Mesendoderm (in vitro differentiated cells): ENCODE data around the gene PTPRJ.

ENCODE experiments used
- DNase-seq: peaks from one replicate; pipeline ENCODE4 v3.0.0; 2013
- H2AK5ac ChIP-seq: 2 replicates; pipeline ENCODE4 v1.6.1; 2013; ENCODE audit warnings: low read length, inconsistent platforms
- H2BK120ac ChIP-seq: 2 replicates; pipeline ENCODE4 v1.6.1; 2013; ENCODE audit warnings: low read depth, mild to moderate bottlenecking, low read length, moderate library complexity, mixed read lengths
- H2BK15ac ChIP-seq: replicated peaks from 2 replicates; pipeline ENCODE4 v1.6.1; 2013; ENCODE audit warnings: low read depth, mild to moderate bottlenecking, moderate library complexity
- H2BK5ac ChIP-seq: 2 replicates; pipeline ENCODE4 v1.6.1; 2013; ENCODE audit warnings: low read length, inconsistent platforms
- H3K18ac ChIP-seq: 2 replicates; pipeline ENCODE4 v1.6.1; 2013; ENCODE audit warnings: mild to moderate bottlenecking, low read length, mixed read lengths
- H3K23ac ChIP-seq: one replicate; pipeline ENCODE4 v1.6.1; 2013; ENCODE audit warnings: low read length
- H3K27ac ChIP-seq: 2 replicates; pipeline ENCODE4 v1.5.1; 2013; ENCODE audit warnings: low read depth, mild to moderate bottlenecking, inconsistent platforms, low read length, moderate library complexity
- H3K27me3 ChIP-seq: 2 replicates; pipeline ENCODE4 v1.6.1; 2013; ENCODE audit warnings: low read length, control low read depth, mild to moderate bottlenecking, inconsistent platforms; ENCODE audit not compliant: insufficient read depth, poor library complexity
- H3K36me3 ChIP-seq: 2 replicates; pipeline ENCODE4 v1.6.1; 2013; ENCODE audit warnings: low read length, inconsistent platforms; ENCODE audit not compliant: control insufficient read depth, insufficient read depth
- H3K4ac ChIP-seq: one replicate; pipeline ENCODE4 v1.6.1; 2013; ENCODE audit warnings: low read depth, mild to moderate bottlenecking, low read length, moderate library complexity
- H3K4me1 ChIP-seq: 2 replicates; pipeline ENCODE4 v1.6.1; 2013; ENCODE audit warnings: low read depth, low read length, inconsistent platforms; ENCODE audit not compliant: control insufficient read depth
- H3K4me2 ChIP-seq: 2 replicates; pipeline ENCODE4 v1.6.1; 2013; ENCODE audit warnings: low read length
- H3K4me3 ChIP-seq: 2 replicates; pipeline ENCODE4 v1.5.1; 2013; ENCODE audit warnings: mild to moderate bottlenecking, low read length
- H3K56ac ChIP-seq: one replicate; pipeline ENCODE4 v1.6.1; 2013; ENCODE audit warnings: low read length
- H3K79me1 ChIP-seq: 2 replicates; pipeline ENCODE4 v1.6.1; 2013; ENCODE audit warnings: low read length, inconsistent platforms
- H3K79me2 ChIP-seq: 2 replicates; pipeline ENCODE4 v1.6.1; 2013; ENCODE audit warnings: mild to moderate bottlenecking, low read length; ENCODE audit not compliant: control insufficient read depth, insufficient read depth
- H3K9ac ChIP-seq: 2 replicates; pipeline ENCODE4 v1.6.1; 2013; ENCODE audit warnings: low read length, inconsistent platforms
- H4K5ac ChIP-seq: one replicate; pipeline ENCODE4 v1.6.1; 2013; ENCODE audit warnings: low read length
- H4K8ac ChIP-seq: one replicate; pipeline ENCODE4 v1.6.1; 2013; ENCODE audit warnings: low read depth, mild to moderate bottlenecking, control low read depth, low read length, moderate library complexity
- WGBS: extraction: QIAGEN DNeasy Blood & Tissue Kit; methylation state at CpG from one replicate; pipeline ENCODE4 v1.1.7; 2013; ENCODE audit warnings: low lambda C conversion rate, missing lambda C conversion rate; ENCODE audit not compliant: insufficient coverage; ENCODE audit errors: extremely low coverage; 5-methylcytosine and 5-hydroxymethylcytosine counted together

PTPRJ gene

DNA sequence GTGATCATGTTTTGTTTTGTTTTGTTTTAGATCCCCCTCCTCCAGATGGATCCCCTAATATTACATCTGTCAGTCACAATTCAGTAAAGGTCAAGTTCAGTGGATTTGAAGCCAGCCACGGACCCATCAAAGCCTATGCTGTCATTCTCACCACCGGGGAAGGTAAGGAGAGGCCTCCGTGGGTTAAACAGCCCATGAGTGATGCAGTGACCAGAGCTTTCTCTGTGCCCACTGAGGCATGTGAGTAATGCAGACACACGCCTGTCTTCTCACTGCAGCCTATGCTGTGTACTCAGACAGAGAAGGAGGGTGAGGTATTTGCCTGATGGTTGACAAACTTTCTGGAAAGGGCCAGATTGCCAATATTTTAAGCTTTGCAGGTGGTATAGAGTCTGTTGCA lies 162.5 kb downstream of the PTPRJ start:
- H3K4me1 ChIP-seq = no peaks in the 10 kb centered on the region
- WGBS = no CpG with 5 or more reads among the region's 4 CpGs
- H3K4me3 ChIP-seq = no peak overlapping the region
- no peaks in the 10 kb centered on the region for H3K79me2 ChIP-seq
- no peak for DNase-seq
- H4K5ac ChIP-seq = no peak overlapping the region
- H3K36me3 ChIP-seq = no peaks in the 10 kb centered on the region
- no peak overlapping the region for H3K27ac ChIP-seq
- no peaks in the 10 kb centered on the region for H3K79me1 ChIP-seq
- no peak overlapping the region for H2BK120ac ChIP-seq
- H2AK5ac ChIP-seq = no peak overlapping the region
- no peaks in the 10 kb centered on the region for H3K27me3 ChIP-seq
- H3K4ac ChIP-seq = no peak overlapping the region
- no peak overlapping the region for H3K23ac ChIP-seq
- no peak overlapping the region for H2BK15ac ChIP-seq
- no peak overlapping the region for H4K8ac ChIP-seq
- no peak overlapping the region for H2BK5ac ChIP-seq
- H3K56ac ChIP-seq = no peak overlapping the region
- no peak overlapping the region for H3K18ac ChIP-seq
- no peak overlapping the region for H3K9ac ChIP-seq
- H3K4me2 ChIP-seq = no peak overlapping the region

- Histone ChIP-seq H3K36me3 (no peaks in the 10 kb centered on the region), H3K4me1 (no peaks in the 10 kb centered on the region), H4K8ac (no peak overlapping the region), H2BK5ac (no peak overlapping the region), H3K56ac (no peak overlapping the region), H3K4me2 (no peak overlapping the region), H3K27me3 (no peaks in the 10 kb centered on the region), H2BK15ac (no peak overlapping the region), H3K4ac (no peak overlapping the region), H3K18ac (no peak overlapping the region), H3K27ac (no peak overlapping the region), H3K79me1 (no peaks in the 10 kb centered on the region), H3K9ac (no peak overlapping the region), H4K5ac (no peak overlapping the region), H3K4me3 (no peak overlapping the region), H3K79me2 (no peaks in the 10 kb centered on the region), H3K23ac (no peak overlapping the region), H2AK5ac (no peak overlapping the region), H2BK120ac (no peak overlapping the region)
- no peak for DNase-seq
- WGBS = no CpG with 5 or more reads among the region's 3 CpGs
Observed at GRCh38 chr11:48148749-48149148, 168.4 kb downstream of the PTPRJ start.

- Histone ChIP-seq H4K8ac (no peak overlapping the region), H3K27ac (no peak overlapping the region), H2BK5ac (no peak overlapping the region), H3K79me1 (no peaks in the 10 kb centered on the region), H3K23ac (no peak overlapping the region), H3K27me3 (no peaks in the 10 kb centered on the region), H3K18ac (no peak overlapping the region), H3K36me3 (no peaks in the 10 kb centered on the region), H4K5ac (no peak overlapping the region), H2AK5ac (no peak overlapping the region), H3K9ac (no peak overlapping the region), H2BK15ac (no peak overlapping the region), H3K4me2 (no peak overlapping the region), H2BK120ac (no peak overlapping the region), H3K4me1 (no peaks in the 10 kb centered on the region), H3K4ac (no peak overlapping the region), H3K56ac (no peak overlapping the region), H3K79me2 (no peaks in the 10 kb centered on the region), H3K4me3 (no peak overlapping the region)
- no CpG with 5 or more reads among the region's 4 CpGs for WGBS
- DNase-seq = no peak
Observed at GRCh38 chr11:48150213-48150612, 169.9 kb downstream of the PTPRJ start.

DNA sequence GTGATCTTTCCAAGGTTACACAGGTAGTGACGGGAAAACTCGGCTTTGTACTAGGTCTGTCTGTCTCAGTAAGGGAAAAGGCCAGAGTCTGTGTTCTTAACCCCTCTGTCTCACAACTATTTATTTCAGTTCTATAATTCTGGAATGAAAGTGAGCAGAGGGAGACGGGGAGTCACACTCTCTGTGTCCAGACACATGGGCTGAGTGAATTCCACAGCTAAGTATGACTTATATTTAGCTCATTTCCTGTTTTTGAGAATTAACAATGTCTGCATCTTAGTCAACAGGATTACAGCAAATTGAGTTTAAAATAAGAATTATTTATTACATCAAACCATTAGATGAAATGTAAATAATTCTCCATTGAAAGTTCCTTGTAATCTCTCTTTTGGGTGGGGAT lies 173.8 kb downstream of the PTPRJ start:
- H3K4me1 ChIP-seq = no peaks in the 10 kb centered on the region
- no peaks in the 10 kb centered on the region for H3K79me1 ChIP-seq
- DNase-seq = no peak
- WGBS = no CpG with 5 or more reads among the region's 3 CpGs
- no peak overlapping the region for H3K4me2 ChIP-seq
- no peak overlapping the region for H2AK5ac ChIP-seq
- no peak overlapping the region for H4K5ac ChIP-seq
- no peak overlapping the region for H2BK5ac ChIP-seq
- H3K23ac ChIP-seq = no peak overlapping the region
- no peak overlapping the region for H3K4me3 ChIP-seq
- H2BK120ac ChIP-seq = no peak overlapping the region
- H2BK15ac ChIP-seq = no peak overlapping the region
- no peaks in the 10 kb centered on the region for H3K36me3 ChIP-seq
- no peaks in the 10 kb centered on the region for H3K79me2 ChIP-seq
- no peak overlapping the region for H3K4ac ChIP-seq
- H3K18ac ChIP-seq = no peak overlapping the region
- H3K56ac ChIP-seq = no peak overlapping the region
- no peaks in the 10 kb centered on the region for H3K27me3 ChIP-seq
- no peak overlapping the region for H3K27ac ChIP-seq
- H3K9ac ChIP-seq = no peak overlapping the region
- no peak overlapping the region for H4K8ac ChIP-seq

DNA sequence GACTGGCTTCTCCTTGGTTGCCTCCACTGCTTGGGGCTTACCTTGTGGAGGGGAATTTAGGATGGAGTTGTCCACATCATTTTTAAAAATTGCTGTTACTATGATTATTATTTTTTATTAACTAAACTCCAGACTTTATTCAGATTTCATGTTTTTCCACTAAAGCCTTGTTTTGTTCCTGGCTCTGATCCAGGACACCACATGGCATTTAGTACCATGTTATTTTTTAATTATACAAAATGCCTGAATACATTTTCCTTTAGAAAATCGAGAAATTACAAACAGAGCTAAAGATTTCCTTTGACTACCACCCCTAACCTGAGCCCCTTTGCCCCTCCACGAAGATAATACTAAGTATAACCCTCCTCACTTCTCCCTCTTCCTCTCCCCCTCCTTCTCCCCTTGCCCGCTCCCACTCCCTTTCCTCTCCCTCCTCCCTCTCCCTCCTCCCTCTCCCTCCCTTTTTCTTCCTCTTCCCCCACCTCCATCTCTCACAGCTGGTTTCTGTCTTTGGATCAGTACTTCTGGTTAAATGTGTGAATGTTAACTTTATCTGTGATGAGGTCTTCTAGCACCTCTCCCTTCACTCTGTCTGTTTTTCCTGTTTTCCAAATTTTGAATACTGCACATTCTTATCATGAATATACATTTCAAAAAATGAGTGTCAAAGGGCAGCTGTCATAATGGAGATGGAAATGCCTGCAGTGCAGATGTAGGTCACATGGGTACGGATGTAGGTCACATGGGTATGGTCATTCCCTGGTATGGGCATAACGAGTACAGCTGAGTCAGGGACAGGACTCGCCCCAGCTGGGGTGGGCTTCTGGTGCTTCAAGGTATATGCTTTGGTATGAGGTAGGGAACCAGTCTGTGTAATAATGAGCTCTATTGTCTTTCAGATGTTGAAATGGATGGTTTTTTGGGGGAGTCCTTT lies 181.9 kb downstream of the PTPRJ start:
- Histone ChIP-seq H3K4me3 (no peak overlapping the region), H3K4me1 (no peaks in the 10 kb centered on the region), H3K9ac (no peak overlapping the region), H3K79me2 (no peaks in the 10 kb centered on the region), H3K27ac (no peak overlapping the region), H2BK15ac (no peak overlapping the region), H3K18ac (no peak overlapping the region), H3K79me1 (no peaks in the 10 kb centered on the region), H3K56ac (no peak overlapping the region), H4K8ac (no peak overlapping the region), H3K23ac (no peak overlapping the region), H2BK5ac (no peak overlapping the region), H3K27me3 (no peaks in the 10 kb centered on the region), H2AK5ac (no peak overlapping the region), H3K36me3 (no peaks in the 10 kb centered on the region), H2BK120ac (no peak overlapping the region), H4K5ac (no peak overlapping the region), H3K4me2 (no peak overlapping the region), H3K4ac (no peak overlapping the region)
- no CpG with 5 or more reads among the region's 6 CpGs for WGBS
- DNase-seq = no peak

- no peaks in the 10 kb centered on the region for H3K27me3 ChIP-seq
- H3K36me3 ChIP-seq = no peaks in the 10 kb centered on the region
- no peak overlapping the region for H2BK15ac ChIP-seq
- H2BK120ac ChIP-seq = no peak overlapping the region
- no peak overlapping the region for H3K23ac ChIP-seq
- no peak overlapping the region for H3K4ac ChIP-seq
- no peaks in the 10 kb centered on the region for H3K4me1 ChIP-seq
- no CpG with 5 or more reads among the region's 1 CpG for WGBS
- no peak overlapping the region for H4K8ac ChIP-seq
- no peak overlapping the region for H3K18ac ChIP-seq
- no peaks in the 10 kb centered on the region for H3K79me2 ChIP-seq
- no peak for DNase-seq
- no peak overlapping the region for H3K4me2 ChIP-seq
- H3K9ac ChIP-seq = no peak overlapping the region
- H3K56ac ChIP-seq = no peak overlapping the region
- no peak overlapping the region for H3K4me3 ChIP-seq
- no peak overlapping the region for H4K5ac ChIP-seq
- H3K79me1 ChIP-seq = no peaks in the 10 kb centered on the region
- no peak overlapping the region for H3K27ac ChIP-seq
- H2AK5ac ChIP-seq = no peak overlapping the region
- H2BK5ac ChIP-seq = no peak overlapping the region
Observed at GRCh38 chr11:48162885-48163268, 182.5 kb downstream of the PTPRJ start.
